GM19043 (cell line): ENCODE results near the gene TLE4.

ENCODE experiments used
- ATAC-seq: cut with Tn5 transposase; IDR thresholded peaks from one replicate; pipeline ENCODE4 v1.9.1; 2021; ENCODE audit warnings: low read depth; ENCODE audit not compliant: unreplicated experiment

The TLE4 gene

GRCh38 chr9:79684711-79685575, 113.2 kb downstream of the TLE4 start:
- ATAC-seq: no peak

DNA sequence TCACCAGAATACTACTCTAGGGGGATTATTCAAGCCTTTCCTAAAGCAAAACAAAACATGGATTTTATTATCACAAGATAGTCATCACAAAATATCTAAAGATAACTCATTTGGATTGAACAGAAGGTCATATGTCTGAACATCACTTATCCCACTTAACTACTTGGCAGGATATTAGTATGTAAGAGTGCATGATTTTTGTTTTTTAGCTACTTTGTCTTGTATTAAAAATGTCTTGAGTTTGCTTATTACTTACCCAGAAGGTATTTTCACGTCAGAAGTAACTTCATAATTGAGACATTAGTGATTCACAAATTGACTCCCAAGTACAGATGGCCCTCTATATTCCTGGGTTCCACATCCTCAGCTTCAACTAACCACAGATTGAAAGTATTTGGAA, 113.8 kb downstream of the TLE4 start:
- no peak for ATAC-seq

- no peak for ATAC-seq
Observed at GRCh38 chr9:79686381-79687130, 114.8 kb downstream of the TLE4 start.

DNA sequence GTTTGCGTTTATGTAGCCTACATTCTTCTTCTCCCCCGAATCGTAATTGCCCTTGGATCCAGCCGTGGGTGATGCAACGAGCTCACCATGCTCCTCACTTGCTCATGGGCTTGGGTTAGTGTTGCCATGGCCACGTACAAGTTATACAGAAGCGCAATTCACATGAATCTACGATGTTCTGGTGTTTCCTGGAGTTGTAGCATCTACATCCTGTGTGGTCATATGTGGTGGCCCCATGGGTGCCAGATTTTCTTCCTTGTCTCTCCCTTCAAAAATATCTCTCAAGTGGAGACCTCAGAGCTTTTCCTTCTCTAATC, 115.3 kb downstream of the TLE4 start:
- ATAC-seq: no peak

GRCh38 chr9:79688363-79688762, 116.6 kb downstream of the TLE4 start:
- no peak for ATAC-seq

DNA sequence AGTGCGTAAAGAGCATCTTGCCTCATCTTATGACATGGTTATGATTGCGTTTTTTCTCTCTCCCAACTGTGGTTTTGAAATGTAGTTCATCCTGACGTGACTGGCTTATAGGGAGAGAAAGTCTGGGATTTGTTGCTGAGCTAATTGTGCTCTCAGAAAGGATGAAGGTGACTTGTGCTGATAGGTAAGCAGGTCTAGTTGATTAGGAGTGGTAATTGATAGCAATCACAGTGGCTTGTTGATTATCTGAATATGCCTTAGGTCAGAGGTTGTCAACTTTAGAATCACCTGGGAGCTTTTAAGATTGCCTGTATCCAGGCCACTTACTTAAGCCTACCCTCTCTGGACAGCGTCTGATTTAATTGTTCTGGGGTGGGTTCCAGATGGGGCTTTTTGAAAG, 117.8 kb downstream of the TLE4 start:
- ATAC-seq: no peak

DNA sequence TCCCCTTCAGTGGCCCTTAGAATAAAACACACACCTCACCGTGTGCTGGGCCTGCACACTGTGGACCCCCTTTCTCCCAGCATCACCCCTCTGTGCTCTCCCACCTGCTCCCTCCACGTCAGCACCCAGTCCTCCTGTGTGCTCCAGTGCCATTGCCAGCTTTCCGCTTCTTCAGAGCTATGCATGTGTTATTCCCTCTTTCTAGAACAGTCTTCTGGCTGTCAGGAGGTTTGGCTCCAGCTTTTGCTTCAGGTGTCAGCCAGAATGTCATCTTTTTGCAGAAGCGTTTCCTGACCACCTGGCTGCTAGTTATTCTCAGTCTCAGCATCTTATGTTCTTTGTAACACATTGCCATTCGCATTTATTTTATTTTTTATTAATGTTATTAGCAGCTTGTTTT, 119.7 kb downstream of the TLE4 start:
- ATAC-seq: no peak

DNA sequence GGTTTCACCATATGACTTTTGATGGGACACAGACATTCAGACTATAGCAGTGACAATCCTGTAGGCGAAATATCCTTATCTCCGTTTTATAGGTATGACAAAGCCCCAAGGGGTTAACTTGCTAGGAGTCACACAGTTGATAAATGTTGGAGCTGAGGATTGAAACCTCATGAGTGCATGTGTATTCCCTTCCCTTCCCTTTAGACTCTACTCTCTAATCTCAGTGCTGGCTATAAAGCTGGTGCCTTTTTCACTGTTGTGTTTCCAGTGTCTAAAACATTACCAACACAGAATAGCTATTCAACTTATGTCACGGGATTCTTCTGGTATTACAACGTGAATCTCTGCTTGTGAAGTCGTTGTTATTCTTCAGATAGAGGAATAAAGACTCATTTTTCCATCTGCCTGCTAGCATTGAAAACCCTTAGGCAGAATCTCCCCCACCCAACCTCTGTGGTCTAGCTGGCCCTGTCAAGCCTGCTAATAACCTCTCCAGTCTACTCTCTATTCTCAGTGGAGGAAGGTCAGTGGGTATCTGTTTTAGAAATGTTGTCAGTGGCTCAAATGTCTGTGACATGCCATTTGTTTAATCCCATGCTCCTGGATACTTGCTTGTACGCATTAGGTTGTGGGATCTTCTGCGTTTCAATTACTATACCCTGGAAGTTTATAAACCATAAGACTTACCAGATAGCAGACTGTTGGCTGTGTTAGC, 121.2 kb downstream of the TLE4 start:
- ATAC-seq: no peak

- ATAC-seq: no peak
Observed at GRCh38 chr9:79693750-79694149, 122.0 kb downstream of the TLE4 start.

DNA sequence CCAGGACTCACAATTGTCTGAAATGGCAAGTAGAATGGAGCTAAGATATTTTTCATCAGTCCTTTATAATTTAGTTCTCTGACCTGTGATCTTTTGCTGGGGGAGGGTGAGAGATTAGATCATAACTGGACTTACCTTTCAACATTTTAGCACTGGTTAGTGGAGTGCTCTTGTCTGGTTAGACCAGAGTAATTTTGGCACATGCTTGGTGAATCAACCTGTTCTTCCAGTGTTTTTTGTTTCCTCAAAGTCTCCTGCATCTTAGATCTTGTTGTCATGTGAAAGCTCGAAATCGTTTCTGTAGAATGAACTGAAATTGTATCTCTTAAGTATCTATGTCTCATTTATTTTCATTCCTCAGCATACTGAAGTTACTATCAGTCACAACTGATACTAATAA, 122.4 kb downstream of the TLE4 start:
- ATAC-seq: no peak

DNA sequence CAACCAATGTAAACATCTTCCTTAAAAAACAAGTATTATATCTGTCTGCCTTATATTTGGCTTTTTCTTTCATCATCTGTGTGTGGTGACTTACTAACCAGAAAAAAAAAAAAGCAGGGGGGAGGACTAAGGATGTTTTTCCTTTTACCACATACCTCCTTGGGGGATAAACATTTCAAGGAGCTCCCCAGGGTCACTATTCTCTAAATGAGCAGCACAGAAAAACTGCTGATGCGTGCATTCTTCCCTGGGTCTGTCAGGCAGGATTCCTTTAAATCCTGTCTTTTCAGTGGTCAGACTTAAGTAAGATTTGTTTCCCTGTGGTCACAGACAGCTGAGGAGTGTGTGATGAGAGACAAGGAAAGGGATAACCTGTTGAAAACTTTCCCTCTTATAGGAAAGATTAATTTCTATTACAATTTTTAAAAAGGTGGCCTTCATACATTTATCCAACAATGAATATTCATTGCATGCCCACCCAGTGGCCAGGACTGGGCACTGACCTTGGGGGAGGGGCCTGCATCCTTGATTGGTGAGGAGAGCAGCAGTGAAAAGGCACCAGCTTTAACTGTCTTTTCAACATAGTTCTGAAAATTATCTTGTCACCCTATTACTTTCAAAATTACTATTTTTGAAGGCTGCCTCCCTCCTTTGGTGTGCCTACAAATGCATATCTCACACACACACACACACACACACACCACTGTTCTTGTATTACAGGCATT, 123.1 kb downstream of the TLE4 start:
- no peak for ATAC-seq

DNA sequence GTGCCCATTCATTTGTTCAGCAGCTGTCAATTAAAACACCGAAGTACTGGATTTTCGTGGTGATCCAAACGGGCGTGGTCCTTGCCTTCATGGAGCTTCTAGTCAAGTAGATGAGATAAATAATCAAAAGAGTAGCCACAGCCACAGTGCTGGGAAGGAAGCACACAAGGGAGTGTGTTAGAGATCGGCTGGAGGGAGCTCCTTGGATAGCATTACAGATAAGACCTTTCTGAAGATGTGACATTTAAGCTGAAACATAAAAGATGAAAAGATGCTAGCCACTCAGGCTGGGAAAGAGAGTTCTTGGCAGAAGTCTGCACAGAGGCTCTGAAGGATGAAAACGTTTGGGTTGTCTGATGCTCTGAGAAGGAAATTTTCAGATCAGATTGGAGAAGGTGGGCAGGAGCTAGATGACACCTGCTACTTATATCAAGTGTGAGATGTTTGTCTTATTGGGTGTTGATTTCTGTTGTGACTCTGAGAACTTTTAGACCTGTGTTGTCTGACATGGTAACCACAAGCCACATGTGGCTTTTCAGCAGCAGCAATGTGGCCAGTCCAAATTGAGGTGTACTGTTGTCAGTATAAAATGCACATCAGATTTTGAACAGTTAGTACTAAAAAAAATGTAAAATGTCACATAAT, 123.9 kb downstream of the TLE4 start:
- peak; percentile 57 for ATAC-seq

DNA sequence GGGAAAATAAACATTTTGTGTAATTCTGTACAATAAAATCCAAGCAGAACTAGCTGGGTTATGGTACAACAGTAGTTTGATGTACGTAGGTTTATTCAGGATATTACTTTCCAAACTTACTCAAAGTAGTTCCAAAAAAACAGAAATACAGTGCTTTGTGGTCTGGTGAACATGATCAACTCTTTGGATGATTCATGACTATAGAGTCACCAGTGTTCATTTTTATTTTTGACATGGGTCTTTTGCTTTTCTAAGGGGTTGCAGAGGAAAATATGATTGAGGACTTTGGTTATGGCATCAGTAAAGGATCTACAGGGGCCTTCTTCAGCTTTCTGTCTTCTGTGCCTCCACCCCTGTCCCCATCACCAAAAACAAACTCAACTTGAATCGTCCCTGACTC, 127.2 kb downstream of the TLE4 start:
- ATAC-seq: no peak

- no peak for ATAC-seq
Observed at GRCh38 chr9:79699479-79699878, 127.7 kb downstream of the TLE4 start.

DNA sequence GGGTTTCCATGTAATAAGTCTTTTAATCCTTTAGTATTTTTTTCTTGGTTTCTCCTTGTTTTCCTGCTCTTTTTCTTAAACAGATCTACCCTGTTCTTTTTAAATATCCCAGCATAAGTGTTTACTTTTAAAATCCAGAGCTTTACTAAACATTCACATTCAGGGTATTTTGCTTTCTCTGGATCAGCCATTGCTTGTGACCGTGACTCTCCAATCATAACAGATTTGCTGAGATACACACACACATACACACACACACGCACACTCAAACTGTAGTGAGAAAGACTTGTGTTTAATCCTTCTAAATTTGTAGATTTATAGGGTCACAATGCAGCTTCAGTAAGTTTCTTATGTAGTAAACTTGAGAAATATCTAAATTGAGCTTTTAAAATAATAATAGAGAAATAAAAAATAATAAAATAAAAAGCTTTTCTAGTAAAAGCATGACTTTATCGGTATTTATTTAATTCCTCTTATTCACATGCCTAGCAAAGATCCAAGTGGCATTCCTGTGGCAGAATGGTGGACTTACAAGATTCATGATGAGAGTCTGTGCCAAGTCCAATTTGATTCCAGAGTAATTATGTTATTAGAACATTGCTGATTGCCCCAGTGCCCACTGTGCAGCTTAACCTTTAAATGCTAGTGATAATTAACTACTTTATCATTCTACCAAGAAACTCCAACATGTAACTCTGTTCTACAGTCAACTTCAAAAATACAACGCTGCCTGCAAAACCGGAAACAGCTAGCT, 129.0 kb downstream of the TLE4 start:
- ATAC-seq: no peak

DNA sequence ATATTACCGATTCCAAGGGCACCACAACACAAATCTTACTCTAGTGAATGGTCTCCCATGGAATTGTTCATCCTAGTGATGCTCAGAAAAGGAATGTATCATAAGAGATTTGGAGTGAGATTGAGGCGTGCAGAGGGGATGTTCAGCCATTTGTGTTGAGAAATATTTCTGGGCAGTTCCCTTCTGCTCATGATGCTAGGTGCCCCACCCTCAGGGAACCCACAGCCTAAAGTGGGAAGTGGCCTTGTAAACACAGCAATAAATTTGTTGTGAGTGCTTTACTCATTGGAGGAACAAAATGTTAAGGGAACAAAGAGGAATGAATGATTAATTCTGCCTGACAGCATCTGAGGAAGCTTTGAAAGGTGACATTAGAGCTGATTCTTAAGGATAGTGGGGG, 129.9 kb downstream of the TLE4 start:
- no peak for ATAC-seq

DNA sequence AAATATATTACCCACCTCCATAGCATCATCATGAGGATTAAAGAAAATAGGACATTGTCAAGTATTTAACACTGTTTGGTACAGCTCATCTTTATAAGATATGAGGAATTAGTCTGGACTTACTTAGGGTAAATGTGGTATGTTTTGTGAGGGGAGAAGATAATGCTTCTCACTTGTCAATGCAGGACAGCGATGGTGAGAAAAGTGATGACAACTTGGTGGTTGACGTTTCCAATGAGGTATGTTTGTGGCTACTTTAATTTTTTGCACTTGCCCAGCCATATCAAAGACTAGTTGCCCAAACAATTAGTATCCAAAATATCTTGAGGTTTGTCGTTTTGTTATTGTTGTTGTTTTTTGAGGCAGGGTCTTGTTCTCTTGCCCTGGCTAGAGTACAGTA, 133.9 kb downstream of the TLE4 start:
- no peak for ATAC-seq

DNA sequence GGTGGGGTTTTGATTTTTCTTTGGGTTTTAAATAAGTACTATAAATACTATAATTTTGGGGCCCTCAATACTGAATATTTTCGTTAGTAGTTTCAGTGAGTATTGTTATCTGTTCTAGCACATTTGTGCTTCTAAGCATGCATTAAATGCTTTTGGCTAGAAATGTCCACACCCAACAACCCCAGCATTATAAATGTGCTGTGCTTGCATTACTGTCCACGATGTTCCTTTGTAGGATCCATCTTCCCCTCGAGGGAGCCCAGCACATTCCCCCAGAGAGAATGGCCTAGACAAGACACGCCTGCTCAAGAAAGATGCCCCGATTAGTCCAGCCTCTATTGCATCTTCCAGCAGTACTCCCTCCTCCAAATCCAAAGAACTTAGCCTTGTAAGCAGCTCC, 134.7 kb downstream of the TLE4 start:
- ATAC-seq: no peak

GRCh38 chr9:79707589-79707988, 135.8 kb downstream of the TLE4 start:
- ATAC-seq: no peak

GRCh38 chr9:79708541-79708940, 136.8 kb downstream of the TLE4 start:
- no peak for ATAC-seq
